GM12892 (cell line): ENCODE data around the gene MND1.

Experiments used
- POLR2A ChIP-seq: IDR thresholded peaks from 2 replicates; pipeline ENCODE4 v1.6.1; 2011; ENCODE audit warnings: low read depth, low read length, control low read depth
- POLR2AphosphoS5 ChIP-seq: IDR thresholded peaks from 2 replicates; pipeline ENCODE4 v1.6.1; 2011; ENCODE audit warnings: low read depth, low read length, control low read depth
- TAF1 ChIP-seq: IDR thresholded peaks from 2 replicates; pipeline ENCODE4 v1.6.1; 2011; ENCODE audit warnings: low read depth, mild to moderate bottlenecking, control low read depth, low read length, borderline replicate concordance

- no peak for TF ChIP-seq POLR2A
- TF ChIP-seq TAF1: no peak
- TF ChIP-seq POLR2AphosphoS5: no peak
These were observed 65.5 kb downstream of the MND1 start for GRCh38 chr4:153409924-153410501.
